Astrocyte of the spinal cord (primary cell): ENCODE measurements around the gene RAN.

Source experiments
- DNase-seq: peaks from one replicate; pipeline ENCODE4 v3.0.0; 2011; ENCODE audit warnings: low read depth, low spot score
- H3K4me3 ChIP-seq: 2 replicates; pipeline ENCODE4 v1.5.1; 2011; ENCODE audit warnings: low read depth, mild to moderate bottlenecking, low read length, moderate library complexity
- in situ Hi-C: cut with HindIII; loops from 2 replicates; pipeline ENCODE4 v1.10.0; 2017; ENCODE audit warnings: low sequenced_read_pairs
- TF ChIP-seq, protein P1 (sequence below): IDR thresholded peaks from 2 replicates; pipeline ENCODE4 v1.5.1; 2012; ENCODE audit warnings: low read depth, mild to moderate bottlenecking, low read length, inconsistent platforms

RAN gene

GRCh38 chr12:130849561-130850417 is 22.1 kb upstream of the RAN start:
- no peak overlapping the region for H3K4me3 ChIP-seq
- DNase-seq: no peak
- in situ Hi-C loops: no loop called here
- TF ChIP-seq, protein P1, sequence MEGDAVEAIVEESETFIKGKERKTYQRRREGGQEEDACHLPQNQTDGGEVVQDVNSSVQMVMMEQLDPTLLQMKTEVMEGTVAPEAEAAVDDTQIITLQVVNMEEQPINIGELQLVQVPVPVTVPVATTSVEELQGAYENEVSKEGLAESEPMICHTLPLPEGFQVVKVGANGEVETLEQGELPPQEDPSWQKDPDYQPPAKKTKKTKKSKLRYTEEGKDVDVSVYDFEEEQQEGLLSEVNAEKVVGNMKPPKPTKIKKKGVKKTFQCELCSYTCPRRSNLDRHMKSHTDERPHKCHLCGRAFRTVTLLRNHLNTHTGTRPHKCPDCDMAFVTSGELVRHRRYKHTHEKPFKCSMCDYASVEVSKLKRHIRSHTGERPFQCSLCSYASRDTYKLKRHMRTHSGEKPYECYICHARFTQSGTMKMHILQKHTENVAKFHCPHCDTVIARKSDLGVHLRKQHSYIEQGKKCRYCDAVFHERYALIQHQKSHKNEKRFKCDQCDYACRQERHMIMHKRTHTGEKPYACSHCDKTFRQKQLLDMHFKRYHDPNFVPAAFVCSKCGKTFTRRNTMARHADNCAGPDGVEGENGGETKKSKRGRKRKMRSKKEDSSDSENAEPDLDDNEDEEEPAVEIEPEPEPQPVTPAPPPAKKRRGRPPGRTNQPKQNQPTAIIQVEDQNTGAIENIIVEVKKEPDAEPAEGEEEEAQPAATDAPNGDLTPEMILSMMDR: no peak

GRCh38 chr12:130850418-130851021 is 21.3 kb upstream of the RAN start:
- DNase-seq: no peak
- TF ChIP-seq, protein P1: no peak
- in situ Hi-C loops: no loop called here
- no peak overlapping the region for H3K4me3 ChIP-seq

GRCh38 chr12:130856088-130856487 is 15.8 kb upstream of the RAN start:
- DNase-seq: no peak
- no peak overlapping the region for H3K4me3 ChIP-seq
- in situ Hi-C loops: no loop called here
- TF ChIP-seq, protein P1: no peak

DNA sequence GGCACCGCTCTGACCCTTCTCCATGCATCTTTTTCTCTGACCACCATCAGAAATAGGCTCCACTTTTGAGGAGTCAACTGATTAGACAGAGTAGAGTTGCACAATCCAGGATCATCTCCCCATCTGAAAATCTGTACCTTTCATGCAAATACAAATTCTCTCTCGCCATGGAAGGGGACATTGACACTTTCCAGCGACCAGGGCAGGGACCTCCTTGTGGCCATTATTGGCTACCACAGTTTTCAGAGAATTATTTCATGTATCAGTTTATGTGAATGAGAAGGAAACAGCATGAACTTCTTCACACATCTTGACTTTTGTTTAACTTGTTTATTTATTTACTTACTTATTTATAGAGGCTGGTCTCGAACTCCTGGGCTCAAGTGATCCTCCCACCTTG is 13.8 kb upstream of the RAN start:
- TF ChIP-seq, protein P1: no peak
- in situ Hi-C loops: no loop called here
- H3K4me3 ChIP-seq: no peak overlapping the region
- DNase-seq: no peak

- in situ Hi-C loops: no loop called here
Observed at GRCh38 chr12:130859161-130859560, 12.7 kb upstream of the RAN start.

GRCh38 chr12:130860311-130860710 is 11.6 kb upstream of the RAN start:
- in situ Hi-C loops: no loop called here
- no peak overlapping the region for H3K4me3 ChIP-seq
- TF ChIP-seq, protein P1: no peak
- DNase-seq: no peak

More at GRCh38 chr12:130859161-130859560, 12.7 kb upstream of the RAN start:
- TF ChIP-seq, protein P1: no peak
- DNase-seq: no peak
- no peak overlapping the region for H3K4me3 ChIP-seq
